Measurements from ENCODE around the gene PHAF1.
"Not testable (repeated sequence)": the region's sequence is repeated elsewhere in the genome, so short reads cannot be mapped to it uniquely, and the experiment has no call there.

PHAF1 gene

GRCh38 chr16:67105881-67106280 lies 3.9 kb upstream of the PHAF1 start:
- no peak for DNase-seq

GRCh38 chr16:67108489-67108888 lies 1.3 kb upstream of the PHAF1 start:
- DNase-seq: no peak

- no peak for DNase-seq
These were observed 772 bp upstream of the PHAF1 start for GRCh38 chr16:67108931-67109406.

GRCh38 chr16:67111951-67112444 lies 2.3 kb downstream of the PHAF1 start:
- DNase-seq: no peak

- DNase-seq: no peak
These were observed 3.1 kb downstream of the PHAF1 start for GRCh38 chr16:67112591-67113399.

GRCh38 chr16:67114793-67115192 lies 5.1 kb downstream of the PHAF1 start:
- peak; percentile 19 for DNase-seq

GRCh38 chr16:67115639-67116038 lies 5.9 kb downstream of the PHAF1 start:
- peak; percentile 93 for DNase-seq

GRCh38 chr16:67116388-67117311 lies 6.9 kb downstream of the PHAF1 start:
- no peak for DNase-seq

- DNase-seq: no peak
These were observed 8.0 kb downstream of the PHAF1 start for GRCh38 chr16:67117716-67118115.

- no peak for DNase-seq
These were observed 10.3 kb downstream of the PHAF1 start for GRCh38 chr16:67120025-67120424.

GRCh38 chr16:67122799-67123198 lies 13.1 kb downstream of the PHAF1 start:
- not testable (repeated sequence) for DNase-seq

GRCh38 chr16:67128417-67128816 lies 18.7 kb downstream of the PHAF1 start:
- DNase-seq: no peak

- DNase-seq: no peak
These were observed 19.1 kb downstream of the PHAF1 start for GRCh38 chr16:67128887-67129286.

- no peak for DNase-seq
These were observed 19.7 kb downstream of the PHAF1 start for GRCh38 chr16:67129422-67129821.

GRCh38 chr16:67137605-67138004 lies 27.9 kb downstream of the PHAF1 start:
- DNase-seq: no peak

- DNase-seq: no peak
These were observed 31.6 kb downstream of the PHAF1 start for GRCh38 chr16:67141391-67141790.

GRCh38 chr16:67142342-67142741 lies 32.6 kb downstream of the PHAF1 start:
- no peak for DNase-seq

GRCh38 chr16:67144943-67145342 lies 35.2 kb downstream of the PHAF1 start:
- DNase-seq: no peak

- DNase-seq: no peak
These were observed 36.0 kb downstream of the PHAF1 start for GRCh38 chr16:67145746-67146145.

GRCh38 chr16:67146523-67147357 lies 37.0 kb downstream of the PHAF1 start:
- no peak for DNase-seq

- no peak for DNase-seq
These were observed 37.8 kb downstream of the PHAF1 start for GRCh38 chr16:67147437-67148140.

GRCh38 chr16:67148221-67148620 lies 38.5 kb downstream of the PHAF1 start:
- no peak for DNase-seq

Measured in fibroblast of skin of right biceps (primary cell).